Esophagus squamous epithelium (tissue), 5 donors: ENCODE data around the gene SLC26A4. TPM values are rescaled to one million over a fixed set of nuclear protein-coding genes. Genes with fewer than 3 reads are reported as not detected.
"Not testable (repeated sequence)": the region's sequence is repeated elsewhere in the genome, so short reads cannot be mapped to it uniquely, and the experiment has no call there.

Source experiments
- DNase-seq: peaks from one replicate; lab custom pipeline; 2025; lab: John Stamatoyannopoulos, UW
- H3K27ac ChIP-seq, 4 donors: fragments of 200-600 bp; sonication (generic); one replicate each; pipeline ENCODE4 v1.5.1; 2016 to 2019; ENCODE audit warnings: mild to moderate bottlenecking in 1 of 4
- H3K27me3 ChIP-seq, 4 donors: fragments of 200-600 bp; sonication (generic); 1 replicate in 3 of 4; 2 replicates in 1 of 4; pipeline versions ENCODE4 v1.5.1 to v1.6.0; 2017 to 2021; ENCODE audit warnings: antibody characterized with exemption in 1 of 4
- H3K36me3 ChIP-seq, 3 donors: fragments of 200-600 bp; sonication (generic); one replicate each; pipeline ENCODE4 v1.5.1; 2016 to 2019
- H3K4me1 ChIP-seq, 3 donors: fragments of 200-600 bp; sonication (generic); one replicate each; pipeline ENCODE4 v1.5.1; 2017 to 2019
- H3K4me3 ChIP-seq, 4 donors: fragments of 200-600 bp; sonication (generic); 1 replicate in 3 of 4; 2 replicates in 1 of 4; pipeline ENCODE4 v1.5.1; 2016 to 2019; ENCODE audit warnings: mild to moderate bottlenecking in 2 of 4, moderate library complexity in 1 of 4
- H3K9me3 ChIP-seq, 3 donors: fragments of 200-600 bp; sonication (generic); one replicate each; pipeline ENCODE4 v1.5.1; 2016 to 2019
- CTCF ChIP-seq, 6 experiments: fragments of 450-650 bp in 4 of 6; fragments of 200-600 bp in 2 of 6; sonication (generic) in 2 of 6; IDR thresholded peaks; one replicate each; pipeline ENCODE4 v1.5.1; 2016 to 2019; ENCODE audit warnings: antibody characterized with exemption in 6 of 6, mild to moderate bottlenecking in 4 of 6, moderate library complexity in 4 of 6
- POLR2A ChIP-seq, 4 donors: fragments of 450-650 bp; IDR thresholded peaks; one replicate each; pipeline ENCODE4 v1.6.1; 2017; ENCODE audit warnings: antibody characterized with exemption in 4 of 4, mild to moderate bottlenecking in 4 of 4, moderate library complexity in 3 of 4
- WGBS, 2 donors: methylation state at CpG; one replicate each; pipeline ENCODE4 v1.1.5; 2018; 5-methylcytosine and 5-hydroxymethylcytosine counted together
- intact Hi-C: fragments of 100-400 bp; cut with DNase I; formaldehyde crosslinking; loops from one replicate; pipeline ENCODE4 v1.15.0; 2022
- total RNA-seq, 4 donors: library from RNA; depleted of rRNA; stranded (reverse); fragments of >200 nt; gene quantifications; one replicate each; pipeline ENCODE4 v1.1.0, GENCODE V29; 2016
- donor health status: DM: yes; HTN: yes; CAD: no.

SLC26A4 gene
- total RNA-seq, 4 donors from 2014 or later = 0.13 to 1.2 (median 0.19) TPM

- DNase-seq = no peak
- Histone ChIP-seq H3K36me3 (peaks cover 0 to 10% (median 0%) of the 10 kb centered on the region in 3 donors), H3K9me3 (no peaks in the 10 kb centered on the region), H3K4me3 (no peak overlapping the region), H3K27me3 (no peaks in the 10 kb centered on the region), H3K4me1 (no peaks in the 10 kb centered on the region), H3K27ac (no peak overlapping the region)
- 93 to 94% methylated on average over 9 of the region's 12 CpGs for WGBS, 2 donors
- no peak for TF ChIP-seq POLR2A (IDR thresholded peaks at IDR 0.05)
- TF ChIP-seq CTCF (IDR thresholded peaks at IDR 0.05) = no peak
- intact Hi-C loops = no loop called here
Observed at GRCh38 chr7:107631588-107632491, 28.8 kb upstream of the SLC26A4 start.

GRCh38 chr7:107632492-107632865, 28.1 kb upstream of the SLC26A4 start:
- Histone ChIP-seq H3K36me3 (peaks cover 0 to 10% (median 0%) of the 10 kb centered on the region in 3 donors), H3K4me3 (no peak overlapping the region), H3K9me3 (no peaks in the 10 kb centered on the region), H3K27ac (no peak overlapping the region), H3K4me1 (no peaks in the 10 kb centered on the region), H3K27me3 (no peaks in the 10 kb centered on the region)
- 81 to 86% methylated on average over 2 of the region's 2 CpGs for WGBS, 2 donors
- intact Hi-C loops = no loop called here
- TF ChIP-seq CTCF (IDR thresholded peaks at IDR 0.05) (no peak), POLR2A (IDR thresholded peaks at IDR 0.05) (no peak)
- no peak for DNase-seq

- Histone ChIP-seq H3K36me3 (no peaks in the 10 kb centered on the region), H3K9me3 (no peaks in the 10 kb centered on the region), H3K27ac (no peak overlapping the region), H3K27me3 (no peaks in the 10 kb centered on the region), H3K4me3 (no peak overlapping the region), H3K4me1 (no peaks in the 10 kb centered on the region)
- TF ChIP-seq POLR2A (IDR thresholded peaks at IDR 0.05) (no peak), CTCF (IDR thresholded peaks at IDR 0.05) (no peak)
- WGBS, 2 donors = 75 to 88% methylated on average over 1 of the region's 1 CpG
- intact Hi-C loops = no loop called here
- no peak for DNase-seq
Observed at GRCh38 chr7:107638594-107638993, 22.0 kb upstream of the SLC26A4 start.

GRCh38 chr7:107639070-107639469, 21.6 kb upstream of the SLC26A4 start:
- H3K4me3 ChIP-seq, H3K27me3 ChIP-seq, H3K9me3 ChIP-seq, H3K36me3 ChIP-seq, H3K4me1 ChIP-seq, H3K27ac ChIP-seq, DNase-seq, intact Hi-C loops: not testable (repeated sequence)
- 85 to 88% methylated on average over 1 to 2 of the region's 2 CpGs for WGBS, 2 donors

- Histone ChIP-seq H3K9me3 (no peaks in the 10 kb centered on the region), H3K27me3 (no peaks in the 10 kb centered on the region), H3K4me3 (no peak overlapping the region), H3K4me1 (peaks cover 0 to 9% (median 0%) of the 10 kb centered on the region in 3 donors), H3K27ac (no peak overlapping the region), H3K36me3 (no peaks in the 10 kb centered on the region)
- no peak for TF ChIP-seq CTCF (IDR thresholded peaks at IDR 0.05)
- TF ChIP-seq POLR2A (IDR thresholded peaks at IDR 0.05) = no peak
- no peak for DNase-seq
- WGBS, 2 donors = 65 to 79% methylated on average over 1 of the region's 1 CpG
- intact Hi-C loops = no loop called here
Observed at GRCh38 chr7:107641676-107642075, 19.0 kb upstream of the SLC26A4 start.
